Gastroesophageal sphincter (tissue), 4 donors: Measurements from ENCODE around the gene FHL1. TPM values are rescaled to one million over a fixed set of nuclear protein-coding genes. Genes with fewer than 3 reads are reported as not detected.

Experiments
- ATAC-seq: fragments of 150-250 bp; one replicate; pipeline ENCODE4 v1.9.1; 2016; ENCODE audit warnings: mild to moderate bottlenecking, moderate library complexity
- H3K27ac ChIP-seq, 4 donors: fragments of 200-600 bp; sonication (generic) in 3 of 4; 1 replicate in 3 of 4; 2 replicates in 1 of 4; pipeline ENCODE4 v1.5.1; 2016 to 2019
- H3K27me3 ChIP-seq: fragments of 200-600 bp; sonication (generic); one replicate; pipeline ENCODE4 v1.5.1; 2019
- H3K36me3 ChIP-seq, 2 donors: fragments of 200-600 bp; sonication (generic); one replicate each; pipeline ENCODE4 v1.5.1; 2019; ENCODE audit warnings: control low read depth in 1 of 2
- H3K4me1 ChIP-seq, 3 donors: fragments of 200-600 bp; sonication (generic); 1 replicate in 2 of 3; 2 replicates in 1 of 3; pipeline ENCODE4 v1.5.1; 2016 to 2019; ENCODE audit warnings: control low read depth in 2 of 3
- H3K4me3 ChIP-seq, 2 donors: fragments of 200-600 bp; sonication (generic); one replicate each; pipeline ENCODE4 v1.5.1; 2019; ENCODE audit warnings: mild to moderate bottlenecking in 1 of 2, moderate library complexity in 1 of 2
- H3K9me3 ChIP-seq, 3 donors: fragments of 200-600 bp; sonication (generic); one replicate each; pipeline ENCODE4 v1.5.1; 2017 to 2019; ENCODE audit warnings: control low read depth in 2 of 3
- CTCF ChIP-seq, 4 experiments: fragments of 200-600 bp in 2 of 4; fragments of 450-650 bp in 2 of 4; sonication (generic) in 1 of 4; IDR thresholded peaks; one replicate each; pipeline ENCODE4 v1.5.1; 2017 to 2019; ENCODE audit warnings: antibody characterized with exemption in 4 of 4, mild to moderate bottlenecking in 2 of 4, moderate library complexity in 2 of 4
- EP300 ChIP-seq: sonication (generic); formaldehyde crosslinking; IDR thresholded peaks from one replicate; pipeline ENCODE4 v1.6.1; 2017; ENCODE audit warnings: antibody characterized with exemption, mild to moderate bottlenecking
- POLR2A ChIP-seq, 2 donors: fragments of 450-650 bp; IDR thresholded peaks; one replicate each; pipeline ENCODE4 v1.6.1; 2017; ENCODE audit warnings: antibody characterized with exemption in 2 of 2, mild to moderate bottlenecking in 2 of 2, moderate library complexity in 1 of 2
- POLR2AphosphoS5 ChIP-seq: sonication (generic); formaldehyde crosslinking; IDR thresholded peaks from one replicate; pipeline ENCODE4 v1.6.1; 2017; ENCODE audit warnings: antibody characterized with exemption
- WGBS, 2 donors: methylation state at CpG; one replicate each; pipeline ENCODE4 v1.1.5; 2018; ENCODE audit warnings: low coverage in 1 of 2; 5-methylcytosine and 5-hydroxymethylcytosine counted together
- total RNA-seq, 4 donors: library from RNA; depleted of rRNA; stranded (reverse); fragments of >200 nt; gene quantifications; one replicate each; pipeline ENCODE4 v1.1.0, GENCODE V29; 2016

FHL1 gene
- total RNA-seq, 4 donors from 2014 or later = 2,495 to 4,363 (median 3,004) TPM

- H3K27me3 ChIP-seq = no peaks in the 10 kb centered on the region
- H3K4me1 ChIP-seq = peaks cover 3 to 70% (median 20%) of the 10 kb centered on the region in 3 donors
- H3K9me3 ChIP-seq = no peaks in the 10 kb centered on the region
- ATAC-seq = no peak
- no peak for TF ChIP-seq CTCF (IDR thresholded peaks at IDR 0.05)
- TF ChIP-seq POLR2AphosphoS5 = no peak
- no peak for TF ChIP-seq POLR2A (IDR thresholded peaks at IDR 0.05)
- TF ChIP-seq EP300 = no peak
- no peaks in the 10 kb centered on the region for H3K36me3 ChIP-seq
- WGBS, 2 donors = 16 to 39% methylated on average over 4 of the region's 4 CpGs
- H3K4me3 ChIP-seq = no peak overlapping the region
- H3K27ac ChIP-seq = peak overlapping the region; percentile 92 to 96 (median 94)
Measured at GRCh38 chrX:136195247-136195646, 47.9 kb downstream of the FHL1 start.

GRCh38 chrX:136196691-136197155, 49.4 kb downstream of the FHL1 start:
- no peaks in the 10 kb centered on the region for H3K27me3 ChIP-seq
- peaks cover 3 to 70% (median 20%) of the 10 kb centered on the region in 3 donors for H3K4me1 ChIP-seq
- peak overlapping the region; percentile 47 to 50 for H3K4me3 ChIP-seq
- H3K36me3 ChIP-seq = no peaks in the 10 kb centered on the region
- ATAC-seq = peak; percentile 60
- peak overlapping the region; percentile 92 to 96 (median 94) for H3K27ac ChIP-seq
- no peaks in the 10 kb centered on the region for H3K9me3 ChIP-seq
- 48 to 65% methylated on average over 4 to 5 of the region's 7 CpGs for WGBS, 2 donors
- TF ChIP-seq POLR2AphosphoS5 (peak; percentile 83), EP300 (no peak), POLR2A (IDR thresholded peaks at IDR 0.05) (peak; percentile 38 to 54), CTCF (IDR thresholded peaks at IDR 0.05) (no peak)

- no peak for ATAC-seq
- Histone ChIP-seq H3K36me3 (no peaks in the 10 kb centered on the region), H3K27ac (peak overlapping the region; percentile 92 to 96 (median 94)), H3K4me3 (peak overlapping the region; percentile 47 to 50), H3K27me3 (no peaks in the 10 kb centered on the region), H3K9me3 (no peaks in the 10 kb centered on the region), H3K4me1 (peaks cover 3 to 65% (median 14%) of the 10 kb centered on the region in 3 donors)
- TF ChIP-seq POLR2AphosphoS5 (peak; percentile 13), CTCF (IDR thresholded peaks at IDR 0.05) (no peak), EP300 (no peak)
Measured at GRCh38 chrX:136198010-136198409, 50.7 kb downstream of the FHL1 start.

GRCh38 chrX:136198678-136199243, 51.4 kb downstream of the FHL1 start:
- no peak for ATAC-seq
- WGBS, 2 donors = 35 to 55% methylated on average over 2 to 3 of the region's 6 CpGs
- no peaks in the 10 kb centered on the region for H3K36me3 ChIP-seq
- peak overlapping the region; percentile 47 to 50 for H3K4me3 ChIP-seq
- peaks cover 0 to 57% (median 10%) of the 10 kb centered on the region in 3 donors for H3K4me1 ChIP-seq
- no peaks in the 10 kb centered on the region for H3K9me3 ChIP-seq
- H3K27ac ChIP-seq = peak overlapping the region; percentile 92 to 96 (median 94)
- H3K27me3 ChIP-seq = no peaks in the 10 kb centered on the region
- TF ChIP-seq POLR2AphosphoS5 (no peak), EP300 (no peak), POLR2A (IDR thresholded peaks at IDR 0.05) (no peak), CTCF (IDR thresholded peaks at IDR 0.05) (no peak)

GRCh38 chrX:136199365-136199764, 52.0 kb downstream of the FHL1 start:
- peaks cover 0 to 57% (median 9%) of the 10 kb centered on the region in 3 donors for H3K4me1 ChIP-seq
- H3K27ac ChIP-seq = peak overlapping the region; percentile 92 to 96 (median 94)
- H3K27me3 ChIP-seq = no peaks in the 10 kb centered on the region
- H3K4me3 ChIP-seq = peak overlapping the region; percentile 47 to 50
- ATAC-seq = no peak
- H3K9me3 ChIP-seq = no peaks in the 10 kb centered on the region
- WGBS, 2 donors = 37 to 48% methylated on average over 3 to 4 of the region's 4 CpGs
- H3K36me3 ChIP-seq = no peaks in the 10 kb centered on the region
- TF ChIP-seq POLR2A (IDR thresholded peaks at IDR 0.05) (peak in 1 of 2 donors; percentile 34), POLR2AphosphoS5 (peak; percentile 75), EP300 (no peak)
